ENCODE measurements around the gene SUCLG1. TPM values are rescaled to one million over a fixed set of nuclear protein-coding genes. Genes with fewer than 3 reads are reported as not detected.

SUCLG1 gene
- total RNA-seq, 1 experiment from 2014 or later: 105 TPM

DNA sequence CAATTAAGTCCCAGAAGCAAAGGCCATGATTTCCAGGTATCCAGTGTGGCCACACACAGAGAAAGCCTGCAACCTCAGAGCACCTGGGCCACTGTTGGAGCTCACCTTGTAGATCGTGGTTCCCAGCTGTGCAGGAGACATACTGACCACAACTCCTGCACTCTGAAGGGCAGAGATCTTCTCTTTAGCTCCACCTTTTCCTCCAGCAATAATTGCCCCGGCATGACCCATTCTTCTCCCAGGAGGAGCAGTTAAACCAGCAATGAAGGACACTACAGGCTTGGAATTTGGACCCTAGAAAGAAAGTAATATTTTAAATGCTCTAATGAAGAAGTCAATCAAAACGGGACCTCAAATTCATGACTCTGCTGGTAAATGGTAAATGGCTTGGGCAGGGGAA is 33.8 kb downstream of the SUCLG1 start:
- Mint-ChIP-seq H3K36me3 (ENCODE audit: insufficient read depth, unreplicated experiment) (peaks cover 38% of the 10 kb centered on the region), H3K27me3 (ENCODE audit: insufficient read depth, unreplicated experiment) (no peaks in the 10 kb centered on the region), H3K4me3 (ENCODE audit: unreplicated experiment) (no peak overlapping the region), H3K27ac (ENCODE audit: low read depth, unreplicated experiment) (no peak overlapping the region), H3K4me1 (ENCODE audit: insufficient read depth, unreplicated experiment) (peaks cover 20% of the 10 kb centered on the region), H3K9me3 (ENCODE audit: unreplicated experiment) (no peaks in the 10 kb centered on the region)
- BruUV-seq (replicated peaks): no TSS peak
- TF ChIP-seq, protein P1, sequence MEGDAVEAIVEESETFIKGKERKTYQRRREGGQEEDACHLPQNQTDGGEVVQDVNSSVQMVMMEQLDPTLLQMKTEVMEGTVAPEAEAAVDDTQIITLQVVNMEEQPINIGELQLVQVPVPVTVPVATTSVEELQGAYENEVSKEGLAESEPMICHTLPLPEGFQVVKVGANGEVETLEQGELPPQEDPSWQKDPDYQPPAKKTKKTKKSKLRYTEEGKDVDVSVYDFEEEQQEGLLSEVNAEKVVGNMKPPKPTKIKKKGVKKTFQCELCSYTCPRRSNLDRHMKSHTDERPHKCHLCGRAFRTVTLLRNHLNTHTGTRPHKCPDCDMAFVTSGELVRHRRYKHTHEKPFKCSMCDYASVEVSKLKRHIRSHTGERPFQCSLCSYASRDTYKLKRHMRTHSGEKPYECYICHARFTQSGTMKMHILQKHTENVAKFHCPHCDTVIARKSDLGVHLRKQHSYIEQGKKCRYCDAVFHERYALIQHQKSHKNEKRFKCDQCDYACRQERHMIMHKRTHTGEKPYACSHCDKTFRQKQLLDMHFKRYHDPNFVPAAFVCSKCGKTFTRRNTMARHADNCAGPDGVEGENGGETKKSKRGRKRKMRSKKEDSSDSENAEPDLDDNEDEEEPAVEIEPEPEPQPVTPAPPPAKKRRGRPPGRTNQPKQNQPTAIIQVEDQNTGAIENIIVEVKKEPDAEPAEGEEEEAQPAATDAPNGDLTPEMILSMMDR (IDR thresholded peaks at IDR 0.05; ENCODE audit: unreplicated experiment): no peak
- intact Hi-C loops (cut with micrococcal nuclease): loop anchor here (5.0 kb wide), 1 partner anchor 207 kb away; no protein-coding TSS in a partner anchor
- POLR2A ChIA-PET: no interaction called here
- CTCF ChIA-PET: interaction anchor here (0.7 to 6.5 kb wide), 5 partner anchors 13 to 574 kb away, joined by 3 to 57 read pairs (median 3); no protein-coding TSS in a partner anchor
- no peak for DNase-seq (ENCODE audit: unreplicated experiment)

DNA sequence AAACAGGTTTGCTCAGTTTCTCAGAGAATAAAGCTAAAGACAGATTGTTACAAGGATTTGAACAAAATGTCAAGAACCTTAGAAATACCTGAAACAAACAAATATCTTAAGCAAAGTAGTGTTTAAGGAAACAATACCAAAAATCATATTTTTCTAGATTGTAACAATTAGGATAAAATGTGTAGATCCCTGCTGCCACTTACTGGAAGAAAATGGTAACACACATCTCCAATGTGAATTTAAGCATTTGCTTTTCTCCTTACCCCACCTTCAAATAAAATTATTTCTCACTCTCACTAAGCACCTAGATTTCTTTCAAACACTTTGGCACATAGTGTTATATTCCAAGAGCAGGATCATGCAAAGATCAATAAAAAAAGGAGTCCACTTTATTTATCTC is 34.9 kb downstream of the SUCLG1 start:
- intact Hi-C loops (cut with micrococcal nuclease): loop anchor here (5.0 kb wide), 1 partner anchor 107 kb away; no protein-coding TSS in a partner anchor
- Mint-ChIP-seq H3K4me1 (ENCODE audit: insufficient read depth, unreplicated experiment) (peaks cover 13% of the 10 kb centered on the region), H3K27ac (ENCODE audit: low read depth, unreplicated experiment) (no peak overlapping the region), H3K9me3 (ENCODE audit: unreplicated experiment) (no peaks in the 10 kb centered on the region), H3K4me3 (ENCODE audit: unreplicated experiment) (no peak overlapping the region), H3K36me3 (ENCODE audit: insufficient read depth, unreplicated experiment) (peaks cover 30% of the 10 kb centered on the region), H3K27me3 (ENCODE audit: insufficient read depth, unreplicated experiment) (no peaks in the 10 kb centered on the region)
- DNase-seq (ENCODE audit: unreplicated experiment): peak; percentile 26
- CTCF ChIA-PET: interaction anchor here (0.6 to 6.5 kb wide), 15 partner anchors 28 to 721 kb away, joined by 3 to 57 read pairs (median 3); no protein-coding TSS in a partner anchor
- TF ChIP-seq, protein P1 (IDR thresholded peaks at IDR 0.05; ENCODE audit: unreplicated experiment): peak; percentile 63
- BruUV-seq (replicated peaks): no TSS peak
- POLR2A ChIA-PET: interaction anchor here (0.7 to 1.0 kb wide), 3 partner anchors 11 to 576 kb away, joined by 3 read pairs; no protein-coding TSS in a partner anchor

DNA sequence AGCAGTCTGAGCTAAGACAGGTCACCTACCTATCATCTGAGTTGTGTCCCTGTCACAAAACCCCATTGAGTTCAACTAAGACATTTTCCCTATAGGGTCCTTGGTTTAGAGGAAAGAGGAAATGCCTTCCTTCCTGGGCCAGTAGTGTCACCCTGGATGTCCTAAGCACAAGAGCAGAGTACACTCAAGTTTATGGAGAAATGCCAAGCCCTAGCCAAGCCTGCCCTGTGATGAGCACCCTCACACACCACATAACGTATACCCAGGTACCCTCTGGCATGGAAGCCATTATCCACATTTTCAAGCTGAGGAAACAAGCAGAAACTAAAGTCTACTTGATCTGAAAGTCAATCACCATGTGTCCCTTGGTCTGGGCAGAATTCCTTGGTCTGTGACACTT is 37.3 kb downstream of the SUCLG1 start:
- Mint-ChIP-seq H3K27ac (ENCODE audit: low read depth, unreplicated experiment) (no peak overlapping the region), H3K36me3 (ENCODE audit: insufficient read depth, unreplicated experiment) (peaks cover 30% of the 10 kb centered on the region), H3K27me3 (ENCODE audit: insufficient read depth, unreplicated experiment) (no peaks in the 10 kb centered on the region), H3K9me3 (ENCODE audit: unreplicated experiment) (no peaks in the 10 kb centered on the region), H3K4me1 (ENCODE audit: insufficient read depth, unreplicated experiment) (peaks cover 16% of the 10 kb centered on the region), H3K4me3 (ENCODE audit: unreplicated experiment) (no peak overlapping the region)
- no peak for DNase-seq (ENCODE audit: unreplicated experiment)
- CTCF ChIA-PET: interaction anchor here (1.0 to 6.5 kb wide), 4 partner anchors 8 to 117 kb away, joined by 3 to 57 read pairs (median 4); no protein-coding TSS in a partner anchor
- BruUV-seq (replicated peaks): no TSS peak
- intact Hi-C loops (cut with micrococcal nuclease): loop anchor here (5.0 kb wide), 1 partner anchor 104 kb away; no protein-coding TSS in a partner anchor
- TF ChIP-seq, protein P1 (IDR thresholded peaks at IDR 0.05; ENCODE audit: unreplicated experiment): no peak
- POLR2A ChIA-PET: interaction anchor here (0.6 to 1.1 kb wide), 2 partner anchors 87 to 119 kb away, joined by 3 read pairs; no protein-coding TSS in a partner anchor

- no TSS peak for BruUV-seq (replicated peaks)
- Mint-ChIP-seq H3K36me3 (ENCODE audit: insufficient read depth, unreplicated experiment) (peaks cover 30% of the 10 kb centered on the region), H3K27ac (ENCODE audit: low read depth, unreplicated experiment) (peak overlapping the region; percentile 37), H3K9me3 (ENCODE audit: unreplicated experiment) (no peaks in the 10 kb centered on the region), H3K4me1 (ENCODE audit: insufficient read depth, unreplicated experiment) (peaks cover 16% of the 10 kb centered on the region), H3K27me3 (ENCODE audit: insufficient read depth, unreplicated experiment) (no peaks in the 10 kb centered on the region), H3K4me3 (ENCODE audit: unreplicated experiment) (no peak overlapping the region)
- ChIA-PET POLR2A (interaction anchor here (0.6 to 1.1 kb wide), 3 partner anchors 86 to 210 kb away, joined by 3 to 5 read pairs (median 3); no protein-coding TSS in a partner anchor), CTCF (interaction anchor here (0.7 to 1.4 kb wide), 2 partner anchors 29 to 109 kb away, joined by 3 to 5 read pairs; no protein-coding TSS in a partner anchor)
- no peak for DNase-seq (ENCODE audit: unreplicated experiment)
- TF ChIP-seq, protein P1 (IDR thresholded peaks at IDR 0.05; ENCODE audit: unreplicated experiment): no peak
- intact Hi-C loops (cut with micrococcal nuclease): loop anchor here (5.0 kb wide), 1 partner anchor 104 kb away; no protein-coding TSS in a partner anchor
These were observed 37.9 kb downstream of the SUCLG1 start for GRCh38 chr2:84421197-84421596.
